Endothelial cell (in vitro differentiated cells): Measurements from ENCODE around the gene ZIC4. TPM values are rescaled to one million over a fixed set of nuclear protein-coding genes. Genes with fewer than 3 reads are reported as not detected.

Experiments
- DNase-seq: peaks from one replicate; pipeline ENCODE4 v3.0.0; 2021; ENCODE audit warnings: low spot score
- H3K27ac Mint-ChIP-seq: one replicate; pipeline ENCODE4 v1.8.0; 2021; ENCODE audit warnings: mixed read lengths, inconsistent platforms; ENCODE audit not compliant: unreplicated experiment
- H3K27me3 Mint-ChIP-seq: one replicate; pipeline ENCODE4 v1.8.0; 2021; ENCODE audit warnings: mild to moderate bottlenecking, moderate library complexity, mixed read lengths, inconsistent platforms; ENCODE audit not compliant: unreplicated experiment
- H3K36me3 Mint-ChIP-seq: one replicate; pipeline ENCODE4 v1.8.0; 2021; ENCODE audit warnings: mild to moderate bottlenecking, low read depth, mixed read lengths, inconsistent platforms; ENCODE audit not compliant: unreplicated experiment
- H3K4me1 Mint-ChIP-seq: one replicate; pipeline ENCODE4 v1.8.0; 2021; ENCODE audit warnings: mild to moderate bottlenecking, mixed read lengths, inconsistent platforms; ENCODE audit not compliant: unreplicated experiment
- H3K4me3 Mint-ChIP-seq: one replicate; pipeline ENCODE4 v1.8.0; 2021; ENCODE audit warnings: mild to moderate bottlenecking, mixed read lengths, inconsistent platforms; ENCODE audit not compliant: unreplicated experiment
- H3K9me3 Mint-ChIP-seq: one replicate; pipeline ENCODE4 v1.8.0; 2021; ENCODE audit warnings: mixed read lengths, inconsistent platforms; ENCODE audit not compliant: unreplicated experiment
- total RNA-seq: library from RNA; stranded (reverse); fragmentation: NEBNext Ultra II Directional; extraction: Animal tissue kit (Norgen Biotek cat#: 25700); gene quantifications from one replicate; pipeline ENCODE4 v1.2.1, GENCODE V29; 2021; ENCODE audit not compliant: unreplicated experiment
- TF ChIP-seq, protein P1 (sequence below): fragments of 200-600 bp; sonication (generic); IDR thresholded peaks from one replicate; pipeline ENCODE4 v1.5.0; 2021; ENCODE audit warnings: antibody characterized with exemption; ENCODE audit not compliant: unreplicated experiment

ZIC4 gene
- total RNA-seq, 1 donor from 2014 or later, result 2.2 TPM

DNA sequence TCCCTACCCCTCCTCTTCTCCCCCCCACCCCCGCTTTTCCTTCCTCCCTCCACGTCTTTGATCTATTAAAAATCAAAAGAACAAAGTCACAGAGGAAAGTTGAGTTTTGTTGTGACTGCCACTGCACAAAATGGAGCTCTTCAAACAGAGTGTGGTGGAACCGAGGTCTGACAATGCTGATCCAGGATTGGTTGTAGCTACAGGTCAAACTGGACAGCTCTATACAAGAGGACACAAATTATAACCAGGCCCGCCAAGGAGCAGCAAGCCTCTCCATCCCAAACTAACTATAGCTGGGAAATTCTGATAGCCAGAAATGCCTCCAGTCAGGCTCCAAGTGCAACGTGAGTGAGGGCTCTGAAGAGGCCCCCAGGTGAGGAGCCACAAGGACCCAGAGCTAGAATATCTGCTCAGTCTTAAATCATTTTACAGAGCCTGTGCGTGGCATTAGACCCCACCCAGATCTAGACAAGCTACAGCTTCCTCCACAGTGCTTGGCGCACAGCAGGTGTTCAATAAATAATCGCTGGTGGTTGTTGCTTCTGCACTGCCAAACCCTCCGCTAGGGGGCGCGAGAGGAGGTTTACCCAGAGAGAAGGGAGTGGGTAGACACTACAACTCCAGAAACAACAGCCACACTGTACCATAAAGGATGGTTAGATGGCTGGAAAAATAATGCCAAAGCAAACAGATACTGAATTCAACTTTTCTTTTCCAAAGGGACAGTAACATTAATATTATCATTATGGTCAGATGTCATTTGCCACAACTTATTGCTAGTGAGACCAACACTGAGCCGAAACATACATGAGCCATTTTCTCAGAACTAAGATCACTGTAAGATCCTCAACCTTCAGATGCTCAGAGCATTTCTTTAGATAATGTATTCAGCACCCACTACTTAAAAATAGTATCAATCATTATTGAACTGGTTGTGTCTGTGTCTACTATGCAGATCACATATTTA, 44.6 kb downstream of the ZIC4 start:
- Mint-ChIP-seq H3K27ac (no peak overlapping the region), H3K4me1 (peaks cover 34% of the 10 kb centered on the region), H3K36me3 (no peaks in the 10 kb centered on the region), H3K4me3 (no peak overlapping the region), H3K9me3 (no peaks in the 10 kb centered on the region), H3K27me3 (peaks cover 39% of the 10 kb centered on the region)
- TF ChIP-seq, protein P1, sequence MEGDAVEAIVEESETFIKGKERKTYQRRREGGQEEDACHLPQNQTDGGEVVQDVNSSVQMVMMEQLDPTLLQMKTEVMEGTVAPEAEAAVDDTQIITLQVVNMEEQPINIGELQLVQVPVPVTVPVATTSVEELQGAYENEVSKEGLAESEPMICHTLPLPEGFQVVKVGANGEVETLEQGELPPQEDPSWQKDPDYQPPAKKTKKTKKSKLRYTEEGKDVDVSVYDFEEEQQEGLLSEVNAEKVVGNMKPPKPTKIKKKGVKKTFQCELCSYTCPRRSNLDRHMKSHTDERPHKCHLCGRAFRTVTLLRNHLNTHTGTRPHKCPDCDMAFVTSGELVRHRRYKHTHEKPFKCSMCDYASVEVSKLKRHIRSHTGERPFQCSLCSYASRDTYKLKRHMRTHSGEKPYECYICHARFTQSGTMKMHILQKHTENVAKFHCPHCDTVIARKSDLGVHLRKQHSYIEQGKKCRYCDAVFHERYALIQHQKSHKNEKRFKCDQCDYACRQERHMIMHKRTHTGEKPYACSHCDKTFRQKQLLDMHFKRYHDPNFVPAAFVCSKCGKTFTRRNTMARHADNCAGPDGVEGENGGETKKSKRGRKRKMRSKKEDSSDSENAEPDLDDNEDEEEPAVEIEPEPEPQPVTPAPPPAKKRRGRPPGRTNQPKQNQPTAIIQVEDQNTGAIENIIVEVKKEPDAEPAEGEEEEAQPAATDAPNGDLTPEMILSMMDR, result peak; percentile 99
- DNase-seq, result peak; percentile 87

DNA sequence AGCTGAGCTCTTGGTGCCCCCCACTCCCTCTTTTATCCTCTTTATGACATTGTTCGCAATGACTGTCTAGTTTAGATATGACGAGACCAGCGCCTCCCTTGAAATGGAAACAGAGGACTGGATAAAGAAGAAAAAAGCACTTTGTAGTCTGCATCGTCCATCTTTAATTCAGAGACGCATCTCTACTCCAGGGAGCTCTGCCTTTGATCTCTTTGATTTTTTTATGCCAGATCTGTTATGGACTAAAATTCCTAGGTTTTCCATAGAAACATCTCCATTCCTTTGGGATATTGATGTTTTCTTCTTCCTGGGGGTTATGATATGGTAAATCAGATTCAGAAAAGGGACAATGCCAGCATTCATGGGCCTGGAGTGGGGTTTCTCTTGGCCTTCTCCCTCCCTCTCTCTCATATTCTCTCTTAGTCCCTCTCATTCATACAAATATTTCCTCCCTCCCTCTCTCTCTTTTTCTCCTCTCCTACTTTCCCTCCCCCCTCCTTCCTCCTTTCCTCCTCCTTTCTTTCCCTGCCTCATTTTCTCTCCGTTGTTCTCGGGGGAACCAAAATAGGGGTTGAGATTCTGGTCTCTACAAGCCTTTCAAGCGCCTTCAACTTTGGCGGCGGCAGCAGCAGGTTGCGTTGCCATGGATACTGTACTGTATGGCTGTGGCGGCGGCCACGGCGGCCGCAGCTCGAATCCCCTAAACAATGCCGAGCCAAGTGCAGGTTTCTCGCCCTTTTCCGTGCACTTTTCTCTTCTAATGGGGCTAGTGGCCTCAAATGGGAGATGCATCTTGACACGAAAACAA, 45.5 kb downstream of the ZIC4 start:
- H3K9me3 Mint-ChIP-seq, result no peaks in the 10 kb centered on the region
- peaks cover 41% of the 10 kb centered on the region for H3K4me1 Mint-ChIP-seq
- TF ChIP-seq, protein P1, result no peak
- DNase-seq, result peak; percentile 51
- no peaks in the 10 kb centered on the region for H3K36me3 Mint-ChIP-seq
- peak overlapping the region; percentile 74 for H3K27ac Mint-ChIP-seq
- peaks cover 46% of the 10 kb centered on the region for H3K27me3 Mint-ChIP-seq
- H3K4me3 Mint-ChIP-seq, result peak overlapping the region; percentile 5

DNA sequence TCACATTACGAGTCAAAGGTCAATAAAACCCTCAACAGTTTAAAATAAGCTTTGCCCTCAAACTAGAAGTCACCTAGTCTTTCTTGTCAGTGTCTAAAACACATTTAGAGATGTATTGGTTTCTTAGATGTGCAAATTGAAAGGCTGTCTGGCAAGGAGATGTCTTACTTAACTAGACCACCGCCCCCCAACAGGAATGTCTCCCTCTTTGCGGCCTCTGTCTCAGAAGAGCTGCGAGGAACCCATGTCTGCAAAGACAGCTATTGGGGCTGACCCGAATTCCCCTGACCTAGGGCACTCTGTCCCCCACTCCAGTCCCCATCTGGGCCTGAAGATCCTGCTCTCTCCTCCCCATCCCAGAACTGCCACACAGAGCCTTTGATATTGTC, 46.3 kb downstream of the ZIC4 start:
- peaks cover 46% of the 10 kb centered on the region for H3K4me1 Mint-ChIP-seq
- peaks cover 45% of the 10 kb centered on the region for H3K27me3 Mint-ChIP-seq
- DNase-seq, result no peak
- H3K27ac Mint-ChIP-seq, result no peak overlapping the region
- no peaks in the 10 kb centered on the region for H3K9me3 Mint-ChIP-seq
- H3K4me3 Mint-ChIP-seq, result no peak overlapping the region
- TF ChIP-seq, protein P1, result no peak
- H3K36me3 Mint-ChIP-seq, result no peaks in the 10 kb centered on the region

DNA sequence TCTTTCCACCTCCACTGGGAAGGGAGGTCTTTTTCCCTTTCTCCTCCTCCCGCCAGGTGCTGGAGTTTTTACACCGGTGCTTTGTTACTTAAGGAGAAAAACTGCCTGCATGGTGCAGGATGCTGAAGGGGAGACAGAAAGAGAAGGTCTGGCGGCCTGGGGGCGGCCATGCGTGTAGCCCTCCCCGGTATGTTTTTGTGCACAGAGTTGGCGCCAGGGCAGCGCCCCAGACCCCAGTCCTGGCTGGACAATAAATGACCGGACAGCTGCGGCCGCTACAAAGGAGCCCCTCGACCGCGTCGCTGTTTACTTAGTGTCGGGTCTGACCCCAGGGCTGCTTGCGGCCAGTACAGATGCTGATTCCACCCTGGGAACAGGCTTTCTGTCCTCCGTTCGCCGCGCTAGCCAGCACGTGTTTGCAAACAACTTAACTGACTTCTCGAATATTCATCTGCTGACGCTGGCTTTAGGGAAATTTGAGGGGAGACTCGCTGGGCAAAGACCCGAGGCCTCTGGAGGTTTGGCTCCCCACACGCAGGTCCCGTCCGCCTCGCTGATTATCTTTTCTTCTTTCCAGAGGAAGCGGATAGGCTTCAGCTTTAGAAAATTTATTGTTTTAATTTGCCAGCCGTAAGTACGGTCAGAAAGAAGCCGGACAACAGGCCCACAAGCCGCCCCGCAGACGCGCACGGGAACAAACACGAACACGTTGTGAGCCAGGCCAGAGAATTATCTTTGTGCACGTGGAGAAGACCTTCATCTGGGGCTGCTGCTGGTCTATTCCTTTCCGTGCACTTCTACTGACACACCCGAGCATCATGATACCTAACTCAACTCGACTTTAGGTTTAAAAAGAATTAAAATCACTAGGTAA, 46.9 kb downstream of the ZIC4 start:
- no peak for DNase-seq
- H3K27me3 Mint-ChIP-seq, result peaks cover 42% of the 10 kb centered on the region
- TF ChIP-seq, protein P1, result no peak
- no peak overlapping the region for H3K27ac Mint-ChIP-seq
- no peaks in the 10 kb centered on the region for H3K9me3 Mint-ChIP-seq
- no peak overlapping the region for H3K4me3 Mint-ChIP-seq
- no peaks in the 10 kb centered on the region for H3K36me3 Mint-ChIP-seq
- H3K4me1 Mint-ChIP-seq, result peaks cover 47% of the 10 kb centered on the region
